GM12872 (cell line): ENCODE measurements around the gene ATXN7L1.

Source experiments
- CTCF ChIP-seq: IDR thresholded peaks from 3 replicates; pipeline ENCODE4 v1.5.1; 2011; ENCODE audit warnings: low read depth, mild to moderate bottlenecking, low read length, moderate library complexity; ENCODE audit not compliant: insufficient read depth

Gene ATXN7L1

GRCh38 chr7:105911961-105912575 is 35.7 kb upstream of the ATXN7L1 start:
- TF ChIP-seq CTCF, result no peak

DNA sequence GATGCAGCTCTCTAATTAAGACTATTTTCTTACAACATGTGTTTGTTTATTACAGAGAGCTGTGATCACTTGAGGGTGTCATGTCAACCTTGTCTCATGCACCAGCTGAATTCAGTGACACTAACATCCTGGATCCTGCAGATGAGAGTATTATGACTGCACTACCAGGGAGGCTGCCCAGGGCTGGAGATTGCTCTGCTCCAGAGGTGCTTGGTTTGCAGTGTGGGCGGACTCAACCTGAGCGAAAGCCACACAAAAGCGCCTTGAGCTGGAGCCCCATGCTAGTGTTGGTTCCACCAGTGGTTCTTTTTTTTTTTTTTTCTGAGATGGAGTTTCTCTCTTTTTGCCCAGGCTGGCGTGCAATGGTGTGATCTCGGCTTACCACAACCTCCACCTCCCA is 33.8 kb upstream of the ATXN7L1 start:
- no peak for TF ChIP-seq CTCF

GRCh38 chr7:105909742-105910141 is 33.3 kb upstream of the ATXN7L1 start:
- TF ChIP-seq CTCF, result no peak

DNA sequence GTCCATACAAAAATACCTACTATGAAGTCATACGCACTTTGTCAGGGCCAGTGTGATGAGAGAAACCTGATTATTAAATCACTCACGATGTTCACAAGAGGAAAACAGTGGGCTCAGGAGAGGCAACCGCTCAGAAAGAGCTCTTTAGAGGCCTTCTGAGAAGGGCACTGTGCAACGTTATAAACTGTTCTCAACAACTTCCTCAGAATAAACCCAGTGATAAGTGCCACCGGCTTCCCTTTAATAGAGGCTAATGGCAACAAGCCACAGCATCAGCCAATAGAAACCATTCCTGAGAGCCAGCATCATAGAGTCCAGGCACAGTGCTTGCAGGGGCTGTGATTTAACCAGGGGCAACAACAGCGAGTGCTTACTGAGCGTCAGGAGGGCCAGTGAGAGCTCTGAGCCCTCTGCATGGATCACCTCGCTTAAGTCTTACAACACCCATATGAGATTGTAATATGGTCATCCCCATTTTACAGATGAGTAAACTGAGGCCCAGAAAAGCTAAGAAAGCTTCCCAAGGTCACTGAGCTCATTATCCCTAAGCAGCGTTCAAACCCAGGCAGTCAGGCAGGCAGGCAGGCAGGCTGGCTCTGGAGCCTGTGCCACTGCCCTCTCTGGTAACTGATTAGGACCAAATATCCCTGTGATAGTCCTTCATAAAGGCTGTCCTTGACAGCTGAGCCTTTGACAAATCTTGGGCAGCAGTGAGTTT is 30.9 kb upstream of the ATXN7L1 start:
- no peak for TF ChIP-seq CTCF

DNA sequence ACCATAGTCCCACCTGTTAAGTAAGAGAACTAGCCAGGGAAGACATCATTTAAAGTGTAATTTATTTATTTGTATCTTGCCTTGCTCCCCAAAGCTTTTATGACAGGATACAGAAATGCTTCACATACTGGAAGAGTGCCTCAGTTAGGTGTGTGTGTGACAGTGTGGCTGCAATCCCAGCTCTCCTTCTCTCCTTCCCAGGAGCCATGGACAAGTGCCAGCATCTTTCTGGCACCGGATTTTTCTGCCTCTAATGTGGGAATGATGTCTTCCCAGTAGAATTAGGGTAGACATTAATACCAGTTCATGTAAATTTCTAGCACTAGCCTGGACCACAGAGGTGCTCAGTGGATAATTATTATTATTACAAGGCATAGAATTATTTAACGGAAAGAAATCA is 30.3 kb upstream of the ATXN7L1 start:
- TF ChIP-seq CTCF, result no peak

DNA sequence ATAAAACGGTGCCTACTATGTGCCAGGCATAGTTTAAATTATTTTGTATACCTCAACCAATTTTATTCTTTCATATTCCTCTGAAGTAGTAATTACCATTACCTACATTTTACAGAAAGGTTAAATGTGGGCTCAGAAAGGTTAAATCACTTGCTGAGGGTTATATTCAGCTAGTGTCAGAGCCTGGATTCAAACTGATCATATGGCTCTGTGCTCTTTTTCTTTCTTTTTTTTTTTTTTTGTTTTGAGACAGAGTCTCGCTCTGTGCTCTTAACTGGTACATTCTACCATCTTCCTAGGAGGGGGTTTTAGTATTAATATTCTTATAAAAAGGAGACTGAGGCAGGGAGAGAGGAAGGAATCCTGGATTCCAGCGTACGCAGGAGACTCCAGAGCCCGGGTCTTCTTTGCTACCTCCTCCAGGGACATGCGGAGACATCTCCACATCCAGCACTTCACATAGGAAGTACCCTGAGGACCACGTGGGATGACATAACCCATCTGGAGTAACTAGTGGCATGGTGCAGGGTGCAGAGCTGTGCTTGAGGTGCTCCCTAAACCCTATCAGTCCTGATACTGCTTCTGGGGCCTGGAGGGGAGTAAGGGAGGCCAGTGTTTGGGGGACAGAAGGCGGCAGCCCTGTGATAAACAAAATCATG is 29.6 kb upstream of the ATXN7L1 start:
- no peak for TF ChIP-seq CTCF

- TF ChIP-seq CTCF, result no peak
Measured at GRCh38 chr7:105905209-105905909, 29.0 kb upstream of the ATXN7L1 start.
